H1 (cell line): ENCODE data around the gene PRR35. TPM values are rescaled to one million over a fixed set of nuclear protein-coding genes. Genes with fewer than 3 reads are reported as not detected.
A peak's percentile ranks its signal among the peaks of the same experiment; 100 is the strongest.

Source experiments
- CTCF ChIA-PET: fragments of 300-600 bp; sonication (Branson Sonifier 250); formaldehyde crosslinking; loops from one replicate; lab custom pipeline; 2021; ENCODE audit not compliant: partially characterized antibody; lab: Charles Lee
- POLR2A ChIA-PET: fragments of 300-600 bp; sonication (Branson Sonifier 250); formaldehyde crosslinking; loops from one replicate; lab custom pipeline; 2021; ENCODE audit warnings: inconsistent platforms; ENCODE audit not compliant: partially characterized antibody; lab: Charles Lee
- DNase-seq, 2 experiments: peaks; one replicate each; pipeline versions ENCODE4 v3.0.0 to v3.0.0-alpha.2; 2010 to 2022; ENCODE audit warnings: low spot score in 2 of 2, low read depth in 1 of 2, mixed read lengths in 1 of 2
- FAIRE-seq: peaks from 2 replicates; lab custom pipeline; 2011; peaks lifted over from hg19 to GRCh38; lab: Jason Lieb, UNC
- H2AFZ ChIP-seq: 2 replicates; pipeline ENCODE4 v1.8.1; 2012; ENCODE audit warnings: low read length, inconsistent platforms
- H2AK5ac ChIP-seq: 2 replicates; pipeline ENCODE4 v1.6.1; 2013; ENCODE audit warnings: low read depth, low read length
- H2BK120ac ChIP-seq: replicated peaks from 2 replicates; pipeline ENCODE3; 2013; ENCODE audit warnings: low read depth, low read length, inconsistent platforms
- H2BK12ac ChIP-seq: 2 replicates; pipeline ENCODE4 v1.6.1; 2013; ENCODE audit warnings: low read depth, low read length
- H2BK15ac ChIP-seq: 2 replicates; pipeline ENCODE4 v1.6.1; 2013; ENCODE audit warnings: low read length
- H2BK20ac ChIP-seq: 2 replicates; pipeline ENCODE4 v1.6.1; 2013; ENCODE audit warnings: low read length
- H2BK5ac ChIP-seq: 2 replicates; pipeline ENCODE4 v1.6.1; 2013; ENCODE audit warnings: low read depth, low read length
- H3K14ac ChIP-seq: 2 replicates; pipeline ENCODE4 v1.6.1; 2013; ENCODE audit warnings: inconsistent platforms; ENCODE audit not compliant: insufficient read length
- H3K18ac ChIP-seq: 2 replicates; pipeline ENCODE4 v1.6.1; 2013; ENCODE audit warnings: low read length; ENCODE audit errors: extremely low read depth
- H3K23ac ChIP-seq: 2 replicates; pipeline ENCODE4 v1.6.1; 2013; ENCODE audit warnings: inconsistent platforms; ENCODE audit not compliant: insufficient read length
- H3K23me2 ChIP-seq: 2 replicates; pipeline ENCODE4 v1.6.1; 2013; ENCODE audit warnings: low read depth, low read length
- H3K27ac ChIP-seq: 2 replicates; pipeline ENCODE4 v1.6.1; 2011; ENCODE audit warnings: low read depth, low read length, inconsistent platforms
- H3K27me3 ChIP-seq, 4 experiments: replicated peaks in 1 of 4; 1 replicate in 1 of 4; 2 replicates in 3 of 4; pipeline versions ENCODE4 v1.6.1 to v1.8.1; 2011 to 2013; ENCODE audit warnings: low read length in 3 of 4, mild to moderate bottlenecking in 3 of 4, inconsistent platforms in 2 of 4, mixed read lengths in 2 of 4, moderate library complexity in 1 of 4; ENCODE audit not compliant: control insufficient read depth in 3 of 4, insufficient read depth in 3 of 4; ENCODE audit errors: extremely low read depth in 1 of 4
- H3K36me3 ChIP-seq, 4 experiments: 2 replicates each; pipeline versions ENCODE4 v1.6.1 to v1.8.1; 2011 to 2013; ENCODE audit warnings: mild to moderate bottlenecking in 4 of 4, low read length in 3 of 4, moderate library complexity in 2 of 4, control low read depth in 1 of 4, inconsistent platforms in 1 of 4; ENCODE audit not compliant: insufficient read depth in 4 of 4, control insufficient read depth in 2 of 4
- H3K4ac ChIP-seq: replicated peaks from 2 replicates; pipeline ENCODE3; 2013; ENCODE audit warnings: low read length, low read depth, mixed read lengths, inconsistent platforms; ENCODE audit not compliant: insufficient read length
- H3K4me1 ChIP-seq, 4 experiments: replicated peaks in 1 of 4; 1 replicate in 1 of 4; 2 replicates in 3 of 4; pipeline versions ENCODE4 v1.6.1 to v1.8.1; 2011 to 2013; ENCODE audit warnings: low read length in 3 of 4, inconsistent platforms in 2 of 4, mixed read lengths in 1 of 4; ENCODE audit not compliant: insufficient read depth in 4 of 4, control insufficient read depth in 3 of 4
- H3K4me2 ChIP-seq, 2 experiments: 2 replicates each; pipeline versions ENCODE4 v1.6.1 to v1.8.1; 2011 to 2013; ENCODE audit warnings: low read depth in 2 of 2, low read length in 2 of 2, control low read depth in 1 of 2, inconsistent platforms in 1 of 2, mild to moderate bottlenecking in 1 of 2; ENCODE audit not compliant: insufficient read depth in 1 of 2
- H3K4me3 ChIP-seq, 4 experiments: fragments of 200-600, 300-600 bp in 1 of 4; sonication (generic), shearing (Covaris generic), sonication (Bioruptor Twin) in 1 of 4; 2 replicates each; pipeline versions ENCODE4 v1.5.1 to v1.8.1; 2011 to 2016; ENCODE audit warnings: low read length in 4 of 4, low read depth in 3 of 4, control low read depth in 2 of 4, inconsistent platforms in 2 of 4, mild to moderate bottlenecking in 2 of 4, mixed read lengths in 1 of 4, moderate library complexity in 1 of 4; ENCODE audit not compliant: insufficient read depth in 2 of 4; ENCODE audit errors: extremely low read depth in 1 of 4
- H3K56ac ChIP-seq: replicated peaks from 2 replicates; pipeline ENCODE3; 2013; ENCODE audit warnings: low read depth, mild to moderate bottlenecking, mixed read lengths, low read length, inconsistent platforms; ENCODE audit not compliant: insufficient read length
- H3K79me1 ChIP-seq: 2 replicates; pipeline ENCODE4 v1.6.1; 2013; ENCODE audit warnings: low read depth, low read length, control low read depth
- H3K79me2 ChIP-seq, 2 experiments: 2 replicates each; pipeline versions ENCODE4 v1.6.1 to v1.8.1; 2012 to 2013; ENCODE audit warnings: low read length in 2 of 2, mild to moderate bottlenecking in 2 of 2, inconsistent platforms in 1 of 2; ENCODE audit not compliant: insufficient read depth in 2 of 2, control insufficient read depth in 1 of 2
- H3K9ac ChIP-seq, 4 experiments: replicated peaks in 1 of 4; 1 replicate in 1 of 4; 2 replicates in 3 of 4; pipeline versions ENCODE4 v1.6.1 to v1.8.1; 2011 to 2013; ENCODE audit warnings: low read depth in 3 of 4, low read length in 3 of 4, control low read depth in 2 of 4, mild to moderate bottlenecking in 2 of 4, moderate library complexity in 2 of 4, inconsistent platforms in 1 of 4; ENCODE audit errors: extremely low read depth in 1 of 4
- H3K9me3 ChIP-seq, 2 experiments: 2 replicates each; pipeline versions ENCODE4 v1.6.1 to v1.8.1; 2012 to 2013; ENCODE audit warnings: mild to moderate bottlenecking in 2 of 2, moderate library complexity in 2 of 2, control low read depth in 1 of 2, inconsistent platforms in 1 of 2, low read depth in 1 of 2, low read length in 1 of 2, mixed read lengths in 1 of 2; ENCODE audit not compliant: insufficient read depth in 2 of 2
- H4K20me1 ChIP-seq, 2 experiments: replicated peaks in 1 of 2; 2 replicates each; pipeline versions ENCODE3 to v1.8.1; 2011 to 2013; ENCODE audit warnings: inconsistent platforms in 2 of 2, low read length in 2 of 2, mild to moderate bottlenecking in 1 of 2; ENCODE audit not compliant: insufficient read depth in 2 of 2, control insufficient read depth in 1 of 2
- H4K5ac ChIP-seq: 2 replicates; pipeline ENCODE4 v1.6.1; 2013; ENCODE audit warnings: low read length, low read depth, mixed read lengths, inconsistent platforms; ENCODE audit not compliant: insufficient read length
- H4K8ac ChIP-seq: 2 replicates; pipeline ENCODE4 v1.8.0; 2013; ENCODE audit warnings: mild to moderate bottlenecking, moderate library complexity, low read length, inconsistent platforms; ENCODE audit not compliant: insufficient read depth; ENCODE audit errors: extremely low read depth
- H4K91ac ChIP-seq: replicated peaks from 2 replicates; pipeline ENCODE3; 2013; ENCODE audit warnings: low read length, mixed read lengths, inconsistent platforms; ENCODE audit not compliant: insufficient read length
- EGR1 ChIP-seq: IDR thresholded peaks from 2 replicates; pipeline ENCODE4 v1.6.1; 2011; ENCODE audit warnings: low read depth, low read length, borderline replicate concordance
- POLR2A ChIP-seq, 2 experiments: IDR thresholded peaks; 1 replicate in 1 of 2; 2 replicates in 1 of 2; pipeline ENCODE4 v1.6.1; 2011; ENCODE audit warnings: low read depth in 2 of 2, low read length in 2 of 2, mild to moderate bottlenecking in 2 of 2; ENCODE audit errors: control extremely low read depth in 1 of 2
- WGBS, 2 experiments: shearing (Covaris generic) in 1 of 2; methylation state at CpG; one replicate each; pipeline versions ENCODE4 v1.1.6 to v1.1.7; 2013 to 2015; ENCODE audit warnings: low lambda C conversion rate in 2 of 2, mixed read lengths in 2 of 2, inconsistent platforms in 1 of 2, low coverage in 1 of 2, missing lambda C conversion rate in 1 of 2; ENCODE audit not compliant: insufficient replicate concordance in 2 of 2, insufficient coverage in 1 of 2, insufficient read length in 1 of 2; ENCODE audit errors: extremely low coverage in 1 of 2, missing lambda C conversion rate in 1 of 2; 5-methylcytosine and 5-hydroxymethylcytosine counted together
- polyA plus RNA-seq, 7 experiments: library from polyadenylated mRNA; depleted of rRNA in 3 of 7; stranded (reverse) in 5 of 7; unstranded in 2 of 7; fragments of >200 nt in 5 of 7; fragments of 200-250 nt in 2 of 7; gene quantifications; 1 replicate in 5 of 7; 2 replicates in 1 of 7; 4 replicates in 1 of 7; pipeline versions ENCODE4 v1.2.1 to v1.2.3, GENCODE V29; 2011 to 2013; ENCODE audit warnings: missing spikeins in 2 of 7, mixed read lengths in 2 of 7
- total RNA-seq: library from RNA; stranded (reverse); fragmentation: NEBNext Ultra II Directional; extraction: Animal tissue kit (Norgen Biotek cat#: 25700); gene quantifications from 2 replicates; pipeline ENCODE4 v1.2.1, GENCODE V29; 2021

PRR35 gene
- total and polyA plus RNA-seq, 2 of the 8 experiments (the other 6 are each of a cell fraction or from before 2014, with no cell fraction given), result 0.38 to 0.50 TPM

GRCh38 chr16:586645-587590 is 26.7 kb downstream of the PRR35 start:
- Histone ChIP-seq H2BK5ac (no peak overlapping the region), H2BK20ac (no peak overlapping the region), H2BK120ac (no peak overlapping the region), H4K8ac (no peak overlapping the region), H3K4me2 (no peak overlapping the region), H2BK12ac (0 out of 2 replicates have a peak overlapping the region, but pooled peaks have one; percentile 50), H3K27ac (no peak overlapping the region), H3K79me2 (peaks cover 0 to 15% of the 10 kb centered on the region in 2 experiments; a peak in 2 of 4 replicates), H2AK5ac (peak overlapping the region; percentile 56; the same call in 1 of the 2 replicates), H4K5ac (no peak overlapping the region), H2BK15ac (no peak overlapping the region), H4K91ac (no peak overlapping the region), H3K9me3 (no peaks in the 10 kb centered on the region), H3K4me3 (no peak overlapping the region), H3K23me2 (peaks cover 12% of the 10 kb centered on the region), H3K79me1 (peaks cover 8% of the 10 kb centered on the region; the same call in 1 of the 2 replicates), H3K36me3 (no peaks in the 10 kb centered on the region), H3K56ac (no peak overlapping the region), H3K4me1 (peaks cover 0 to 33% (median 23%) of the 10 kb centered on the region in 4 experiments; a peak in 6 of 7 replicates), H3K27me3 (peaks cover 0 to 37% (median 27%) of the 10 kb centered on the region in 4 experiments; a peak in 5 of 7 replicates), H2AFZ (no peak overlapping the region), H4K20me1 (peaks cover 12 to 34% of the 10 kb centered on the region in 2 experiments), H3K23ac (no peak overlapping the region), H3K14ac (no peak overlapping the region), H3K18ac (no peak overlapping the region), H3K4ac (peak overlapping the region; percentile 11), H3K9ac (no peak overlapping the region)
- FAIRE-seq (no peak), DNase-seq (no peak)
- WGBS, 2 experiments, result 85% methylated on average over 14 of the region's 14 CpGs; no CpG with 5 or more reads in 1 of the 2 experiments
- TF ChIP-seq POLR2A (IDR thresholded peaks at IDR 0.05; ENCODE audit: control extremely low read depth in 1 of 2, low read depth in 2 of 2, low read length in 2 of 2) (peak in 1 of 2 experiments; percentile 45; a peak in 2 of 3 replicates), EGR1 (no peak)
- POLR2A ChIA-PET, result interaction anchor here (0.6 to 2.3 kb wide), 14 partner anchors 8 to 134 kb away, joined by 3 to 9 read pairs (median 4); partner anchors contain the start of genes ANTKMT, METTL26, NHLRC4 and WFIKKN1
- CTCF ChIA-PET, result interaction anchor here (0.6 to 4.3 kb wide), 6 partner anchors 9 to 295 kb away, joined by 3 to 30 read pairs (median 3); no protein-coding TSS in a partner anchor
